HG02943 (cell line): ENCODE results near the gene RTL9.
"Not testable (repeated sequence)": the region's sequence is repeated elsewhere in the genome, so short reads cannot be mapped to it uniquely, and the experiment has no call there.

Experiments used
- ATAC-seq: cut with Tn5 transposase; IDR thresholded peaks from one replicate; pipeline ENCODE4 v1.9.1; 2021; ENCODE audit warnings: mild to moderate bottlenecking, low read depth, moderate library complexity; ENCODE audit not compliant: unreplicated experiment

RTL9 gene

GRCh38 chrX:110403441-110404238 is 45.0 kb downstream of the RTL9 start:
- ATAC-seq: no peak

- ATAC-seq: no peak
Observed at GRCh38 chrX:110404376-110404775, 45.7 kb downstream of the RTL9 start.

- not testable (repeated sequence) for ATAC-seq
Observed at GRCh38 chrX:110406250-110406649, 47.6 kb downstream of the RTL9 start.

GRCh38 chrX:110406822-110407221 is 48.2 kb downstream of the RTL9 start:
- no peak for ATAC-seq

GRCh38 chrX:110407910-110408545 is 49.4 kb downstream of the RTL9 start:
- no peak for ATAC-seq
